CD8-positive, alpha-beta memory T cell (primary cell): Measurements from ENCODE around the gene LINC01488. TPM values are rescaled to one million over a fixed set of nuclear protein-coding genes. Genes with fewer than 3 reads are reported as not detected.
A peak's percentile ranks its signal among the peaks of the same experiment; 100 is the strongest.

Experiments used
- CTCF ChIA-PET: fragments of 350-600 bp; sonication (Branson Sonifier 250); formaldehyde crosslinking; loops from one replicate; lab custom pipeline; 2021; ENCODE audit warnings: antibody characterized with exemption; lab: Charles Lee
- POLR2A ChIA-PET: fragments of 350-600 bp; sonication (Branson Sonifier 250); formaldehyde crosslinking; loops from one replicate; lab custom pipeline; 2021; ENCODE audit warnings: antibody characterized with exemption; lab: Charles Lee
- DNase-seq, 5 donors: peaks; one replicate each; pipeline versions ENCODE4 v3.0.0 to v3.0.0-alpha.2; 2020 to 2022; ENCODE audit warnings: mixed read lengths in 1 of 5
- H3K27ac ChIP-seq: one replicate; pipeline ENCODE4 v1.7.0; 2013; ENCODE audit warnings: low read depth, mild to moderate bottlenecking, low read length, moderate library complexity
- H3K27me3 ChIP-seq: 2 replicates; pipeline ENCODE4 v1.7.0; 2013; ENCODE audit warnings: low read length, mild to moderate bottlenecking; ENCODE audit not compliant: insufficient read depth, poor library complexity, severe bottlenecking
- H3K36me3 ChIP-seq: 2 replicates; pipeline ENCODE4 v1.7.0; 2013; ENCODE audit warnings: mild to moderate bottlenecking, low read length, moderate library complexity; ENCODE audit not compliant: insufficient read depth
- H3K4me1 ChIP-seq: 2 replicates; pipeline ENCODE4 v1.7.0; 2013; ENCODE audit warnings: mild to moderate bottlenecking, low read length, moderate library complexity; ENCODE audit not compliant: insufficient read depth
- H3K4me3 ChIP-seq: 2 replicates; pipeline ENCODE4 v1.7.0; 2013; ENCODE audit warnings: mild to moderate bottlenecking, low read length
- H3K9me3 ChIP-seq: 2 replicates; pipeline ENCODE4 v1.7.0; 2013; ENCODE audit warnings: mild to moderate bottlenecking, low read length
- H3K27ac Mint-ChIP-seq, 8 donors: one replicate each; pipeline ENCODE4 v1.8.0; 2020 to 2021; ENCODE audit warnings: mixed read lengths in 8 of 8, mild to moderate bottlenecking in 6 of 8, inconsistent platforms in 3 of 8, moderate library complexity in 3 of 8
- H3K27me3 Mint-ChIP-seq, 2 donors: one replicate each; pipeline ENCODE4 v1.8.0; 2020 to 2021; ENCODE audit warnings: mixed read lengths in 2 of 2, mild to moderate bottlenecking in 1 of 2, moderate library complexity in 1 of 2
- H3K36me3 Mint-ChIP-seq, 3 donors: one replicate each; pipeline ENCODE4 v1.8.0; 2020 to 2021; ENCODE audit warnings: mixed read lengths in 3 of 3, inconsistent platforms in 1 of 3, mild to moderate bottlenecking in 1 of 3
- H3K4me1 Mint-ChIP-seq, 3 donors: one replicate each; pipeline ENCODE4 v1.8.0; 2020 to 2021; ENCODE audit warnings: mixed read lengths in 3 of 3, inconsistent platforms in 1 of 3, mild to moderate bottlenecking in 1 of 3
- H3K4me3 Mint-ChIP-seq, 7 donors: one replicate each; pipeline ENCODE4 v1.8.0; 2020 to 2021; ENCODE audit warnings: mixed read lengths in 7 of 7, mild to moderate bottlenecking in 6 of 7, moderate library complexity in 4 of 7, inconsistent platforms in 2 of 7
- H3K9me3 Mint-ChIP-seq, 5 donors: one replicate each; pipeline ENCODE4 v1.8.0; 2020 to 2022; ENCODE audit warnings: mixed read lengths in 5 of 5, mild to moderate bottlenecking in 3 of 5, moderate library complexity in 2 of 5, inconsistent platforms in 1 of 5
- polyA plus RNA-seq: library from polyadenylated mRNA; unstranded; fragments of 300-500 nt; fragmentation: Illumina TruSeq; gene quantifications from one replicate; pipeline ENCODE4 v1.2.3, GENCODE V29; 2021
- total RNA-seq, 2 experiments: library from RNA; stranded (reverse); gene quantifications; one replicate each; pipeline ENCODE4 v1.2.3, GENCODE V29; 2021

LINC01488 gene
- total and polyA plus RNA-seq, 3 experiments from 2014 or later: not detected

- no peak overlapping the region for H3K27ac ChIP-seq
- H3K9me3 ChIP-seq: no peaks in the 10 kb centered on the region
- no peaks in the 10 kb centered on the region for H3K27me3 ChIP-seq
- Mint-ChIP-seq H3K9me3 (no peaks in the 10 kb centered on the region), H3K27ac (no peak overlapping the region), H3K36me3 (no peaks in the 10 kb centered on the region), H3K4me3 (no peak overlapping the region), H3K4me1 (peaks cover 0 to 3% (median 0%) of the 10 kb centered on the region in 3 donors), H3K27me3 (peaks cover 13 to 22% of the 10 kb centered on the region in 2 donors)
- no peaks in the 10 kb centered on the region for H3K36me3 ChIP-seq
- ChIA-PET CTCF (no interaction called here), POLR2A (no interaction called here)
- peak in 1 of 5 donors; percentile 37 for DNase-seq
- H3K4me3 ChIP-seq: no peak overlapping the region
- no peaks in the 10 kb centered on the region for H3K4me1 ChIP-seq
These were observed 13.4 kb downstream of the LINC01488 start for GRCh38 chr11:69494851-69495250.

- H3K27ac Mint-ChIP-seq: no peak overlapping the region
- peaks cover 0 to 3% (median 0%) of the 10 kb centered on the region in 3 donors for H3K4me1 Mint-ChIP-seq
- ChIA-PET POLR2A (no interaction called here), CTCF (no interaction called here)
- no peaks in the 10 kb centered on the region for H3K9me3 Mint-ChIP-seq
- H3K4me3 ChIP-seq: no peak overlapping the region
- no peaks in the 10 kb centered on the region for H3K9me3 ChIP-seq
- H3K27ac ChIP-seq: no peak overlapping the region
- no peaks in the 10 kb centered on the region for H3K27me3 ChIP-seq
- DNase-seq: peak in 1 of 5 donors; percentile 40
- H3K4me3 Mint-ChIP-seq: no peak overlapping the region
- peaks cover 15 to 22% of the 10 kb centered on the region in 2 donors for H3K27me3 Mint-ChIP-seq
- no peaks in the 10 kb centered on the region for H3K4me1 ChIP-seq
- H3K36me3 Mint-ChIP-seq: no peaks in the 10 kb centered on the region
- no peaks in the 10 kb centered on the region for H3K36me3 ChIP-seq
These were observed 14.2 kb downstream of the LINC01488 start for GRCh38 chr11:69495441-69496201.

GRCh38 chr11:69496202-69496557 is 14.7 kb downstream of the LINC01488 start:
- H3K9me3 Mint-ChIP-seq: no peaks in the 10 kb centered on the region
- ChIA-PET POLR2A (no interaction called here), CTCF (no interaction called here)
- Histone ChIP-seq H3K27me3 (no peaks in the 10 kb centered on the region), H3K9me3 (no peaks in the 10 kb centered on the region), H3K36me3 (no peaks in the 10 kb centered on the region), H3K4me1 (no peaks in the 10 kb centered on the region), H3K4me3 (no peak overlapping the region), H3K27ac (no peak overlapping the region)
- H3K36me3 Mint-ChIP-seq: no peaks in the 10 kb centered on the region
- H3K4me3 Mint-ChIP-seq: no peak overlapping the region
- DNase-seq: peak in 1 of 5 donors; percentile 10
- peaks cover 0 to 3% (median 0%) of the 10 kb centered on the region in 3 donors for H3K4me1 Mint-ChIP-seq
- H3K27ac Mint-ChIP-seq: no peak overlapping the region
- peaks cover 15 to 22% of the 10 kb centered on the region in 2 donors for H3K27me3 Mint-ChIP-seq

- peak in 1 of 5 donors; percentile 17 for DNase-seq
- Histone ChIP-seq H3K4me3 (no peak overlapping the region), H3K27me3 (no peaks in the 10 kb centered on the region), H3K4me1 (no peaks in the 10 kb centered on the region), H3K9me3 (no peaks in the 10 kb centered on the region), H3K27ac (no peak overlapping the region), H3K36me3 (no peaks in the 10 kb centered on the region)
- peaks cover 14 to 18% of the 10 kb centered on the region in 2 donors for H3K27me3 Mint-ChIP-seq
- CTCF ChIA-PET: no interaction called here
- peaks cover 0 to 3% (median 0%) of the 10 kb centered on the region in 3 donors for H3K4me1 Mint-ChIP-seq
- no peak overlapping the region for H3K27ac Mint-ChIP-seq
- POLR2A ChIA-PET: no interaction called here
- no peaks in the 10 kb centered on the region for H3K9me3 Mint-ChIP-seq
- no peak overlapping the region for H3K4me3 Mint-ChIP-seq
- no peaks in the 10 kb centered on the region for H3K36me3 Mint-ChIP-seq
These were observed 15.3 kb downstream of the LINC01488 start for GRCh38 chr11:69496631-69497220.

GRCh38 chr11:69497221-69497787 is 15.8 kb downstream of the LINC01488 start:
- POLR2A ChIA-PET: no interaction called here

GRCh38 chr11:69498614-69499175 is 17.2 kb downstream of the LINC01488 start:
- CTCF ChIA-PET: no interaction called here
- no peaks in the 10 kb centered on the region for H3K9me3 ChIP-seq
- H3K4me1 Mint-ChIP-seq: peaks cover 0 to 5% (median 3%) of the 10 kb centered on the region in 3 donors
- H3K27ac ChIP-seq: no peak overlapping the region
- no peak overlapping the region for H3K4me3 ChIP-seq
- no peak overlapping the region for H3K27ac Mint-ChIP-seq
- POLR2A ChIA-PET: no interaction called here
- DNase-seq: peak in 1 of 5 donors; percentile 25
- peak overlapping the region in 1 of 7 donors; percentile 67 for H3K4me3 Mint-ChIP-seq
- H3K4me1 ChIP-seq: no peaks in the 10 kb centered on the region
- H3K27me3 ChIP-seq: no peaks in the 10 kb centered on the region
- no peaks in the 10 kb centered on the region for H3K36me3 Mint-ChIP-seq
- no peaks in the 10 kb centered on the region for H3K9me3 Mint-ChIP-seq
- no peaks in the 10 kb centered on the region for H3K36me3 ChIP-seq
- peaks cover 12 to 22% of the 10 kb centered on the region in 2 donors for H3K27me3 Mint-ChIP-seq

More at GRCh38 chr11:69497221-69497787, 15.8 kb downstream of the LINC01488 start:
- Histone ChIP-seq H3K27ac (no peak overlapping the region), H3K4me1 (no peaks in the 10 kb centered on the region), H3K27me3 (no peaks in the 10 kb centered on the region), H3K36me3 (no peaks in the 10 kb centered on the region), H3K4me3 (no peak overlapping the region), H3K9me3 (no peaks in the 10 kb centered on the region)
- Mint-ChIP-seq H3K27me3 (peaks cover 13% of the 10 kb centered on the region in 2 donors), H3K4me3 (no peak overlapping the region), H3K36me3 (no peaks in the 10 kb centered on the region), H3K9me3 (no peaks in the 10 kb centered on the region), H3K4me1 (peaks cover 0 to 3% (median 0%) of the 10 kb centered on the region in 3 donors), H3K27ac (no peak overlapping the region)
- CTCF ChIA-PET: no interaction called here
- DNase-seq: peak in 1 of 5 donors; percentile 38

- DNase-seq: peak in 1 of 5 donors; percentile 11
- Mint-ChIP-seq H3K27me3 (peaks cover 11 to 23% of the 10 kb centered on the region in 2 donors), H3K4me1 (peaks cover 0 to 7% (median 3%) of the 10 kb centered on the region in 3 donors), H3K27ac (no peak overlapping the region), H3K36me3 (no peaks in the 10 kb centered on the region), H3K4me3 (no peak overlapping the region), H3K9me3 (no peaks in the 10 kb centered on the region)
- Histone ChIP-seq H3K36me3 (no peaks in the 10 kb centered on the region), H3K27ac (no peak overlapping the region), H3K27me3 (no peaks in the 10 kb centered on the region), H3K4me1 (no peaks in the 10 kb centered on the region), H3K4me3 (no peak overlapping the region), H3K9me3 (no peaks in the 10 kb centered on the region)
- ChIA-PET POLR2A (no interaction called here), CTCF (no interaction called here)
These were observed 17.9 kb downstream of the LINC01488 start for GRCh38 chr11:69499186-69499917.
